GM18951 (cell line): ENCODE data around the gene KCNH6.

Source experiments
- POLR2A ChIP-seq: IDR thresholded peaks from 4 replicates; pipeline ENCODE4 v1.6.1; 2011; ENCODE audit warnings: mild to moderate bottlenecking; ENCODE audit not compliant: insufficient read length, insufficient read depth; ENCODE audit errors: extremely low read depth
- in situ Hi-C: fragments of 300-500 bp; cut with MboI; formaldehyde crosslinking; loops from one replicate; pipeline ENCODE4 v1.12.0; 2022; ENCODE audit warnings: low sequenced_read_pairs, mixed read lengths, inconsistent platforms; ENCODE audit not compliant: unreplicated experiment

KCNH6 gene

DNA sequence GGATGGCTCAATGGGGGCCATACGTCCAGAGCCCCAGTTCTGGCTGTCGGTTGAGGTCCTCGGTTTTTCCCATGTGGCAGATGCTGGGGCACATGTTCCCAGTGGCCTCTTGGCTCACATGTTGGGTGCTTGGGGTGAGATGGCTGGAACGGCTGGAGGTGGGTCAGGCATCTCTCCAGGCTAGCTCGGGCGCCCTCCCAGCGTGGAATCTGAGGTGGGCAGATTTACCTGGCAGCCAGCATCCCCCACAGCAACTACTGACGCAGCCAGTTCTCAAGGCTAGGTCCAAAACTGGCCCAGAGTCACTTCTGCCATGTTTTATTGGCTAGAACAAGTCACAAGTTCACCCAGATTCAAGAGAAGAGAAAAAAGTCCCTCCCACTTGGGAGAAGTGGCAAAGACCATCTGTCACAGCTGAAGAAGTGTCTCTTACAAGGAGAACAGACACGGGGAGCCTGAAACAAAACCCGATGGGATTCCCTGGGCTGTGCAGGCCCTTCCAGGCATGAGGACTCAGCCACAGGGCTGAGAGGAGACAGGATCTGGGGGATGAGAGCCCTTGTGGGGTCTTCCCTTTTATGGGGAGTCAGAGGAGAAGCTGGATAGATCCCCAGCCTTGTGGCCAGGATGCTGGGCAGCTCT is 31.1 kb upstream of the KCNH6 start:
- TF ChIP-seq POLR2A: no peak
- in situ Hi-C loops: no loop called here

DNA sequence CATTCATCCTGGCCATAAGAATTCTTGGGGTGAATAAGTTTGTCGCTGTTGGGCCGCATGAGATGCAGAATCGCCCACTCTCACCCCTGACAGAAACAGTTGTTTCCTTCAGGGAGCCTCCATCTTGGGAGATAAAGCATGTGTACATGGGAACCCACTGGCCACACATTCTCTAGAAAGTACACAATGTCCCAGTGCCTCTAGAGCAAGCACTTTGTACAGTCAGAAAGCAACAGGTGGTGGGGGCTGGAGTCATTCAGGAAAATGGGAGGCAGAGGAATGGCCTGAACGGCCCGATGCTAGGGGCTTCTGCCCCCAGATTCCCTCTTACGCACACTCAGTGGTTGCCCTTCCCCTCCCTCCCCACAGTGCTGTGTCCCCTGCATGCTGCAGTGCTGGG is 30.2 kb upstream of the KCNH6 start:
- in situ Hi-C loops: no loop called here

DNA sequence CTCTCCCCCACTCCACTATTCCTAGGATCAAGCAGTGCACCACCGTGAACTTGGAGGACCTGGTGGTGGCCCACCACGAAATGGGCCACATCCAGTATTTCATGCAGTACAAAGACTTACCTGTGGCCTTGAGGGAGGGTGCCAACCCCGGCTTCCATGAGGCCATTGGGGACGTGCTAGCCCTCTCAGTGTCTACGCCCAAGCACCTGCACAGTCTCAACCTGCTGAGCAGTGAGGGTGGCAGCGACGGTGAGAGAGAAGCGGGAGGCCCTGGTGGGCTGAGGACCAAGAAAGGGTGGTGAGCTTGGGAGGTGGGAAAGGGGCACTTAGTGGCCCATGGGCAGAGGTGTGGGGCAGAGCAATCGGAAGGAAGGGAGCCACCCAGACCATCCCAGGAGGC is 29.7 kb upstream of the KCNH6 start:
- in situ Hi-C loops: no loop called here

More for the DNA sequence above, 30.2 kb upstream of the KCNH6 start:
- TF ChIP-seq POLR2A: no peak

DNA sequence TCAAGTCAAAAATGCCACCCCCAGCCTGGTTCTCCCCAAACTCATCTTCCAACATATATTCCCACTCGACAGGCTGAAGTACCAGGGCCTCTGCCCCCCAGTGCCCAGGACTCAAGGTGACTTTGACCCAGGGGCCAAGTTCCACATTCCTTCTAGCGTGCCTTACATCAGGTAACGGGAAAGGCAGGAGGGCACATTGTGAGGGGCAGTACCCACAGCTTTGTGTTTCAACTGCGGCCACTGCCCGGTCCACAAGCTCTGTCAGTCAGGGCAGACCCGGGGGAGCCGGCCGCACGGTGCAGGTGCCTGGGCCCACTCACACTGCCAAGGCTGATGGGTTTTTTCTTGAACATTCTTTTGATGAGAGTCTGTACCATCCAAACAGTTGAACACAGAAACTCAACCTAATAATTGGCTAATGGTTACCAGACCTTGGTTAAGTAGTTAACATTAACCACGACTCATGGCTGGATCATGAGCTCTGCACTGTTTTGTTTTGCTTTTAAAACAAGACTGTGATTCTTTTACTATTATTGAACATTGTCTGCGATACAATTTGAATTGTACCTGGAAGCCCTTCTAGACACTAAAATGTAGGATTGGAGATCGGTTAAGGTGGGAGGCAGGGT is 28.7 kb upstream of the KCNH6 start:
- no peak for TF ChIP-seq POLR2A
- in situ Hi-C loops: no loop called here

More for the DNA sequence above, 29.7 kb upstream of the KCNH6 start:
- TF ChIP-seq POLR2A: no peak

DNA sequence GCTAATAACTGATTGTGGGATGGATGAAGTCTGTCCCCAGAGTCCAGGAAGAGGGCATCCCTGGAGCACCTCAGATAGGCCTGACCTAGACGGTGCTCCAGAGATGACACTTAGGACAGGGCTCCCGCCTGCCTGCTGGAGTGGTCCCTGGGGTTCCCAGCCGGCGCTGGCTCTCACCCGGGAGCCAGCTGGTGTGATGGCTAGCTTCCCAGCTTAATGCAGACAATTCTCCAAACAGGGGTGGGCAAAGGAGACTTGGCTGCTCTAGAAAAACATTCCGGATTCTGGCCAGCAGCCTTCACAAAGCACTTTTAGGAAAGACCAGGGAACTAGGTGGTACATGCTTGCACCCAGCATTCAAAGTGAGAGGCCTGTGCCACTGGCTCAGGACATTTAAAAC is 27.7 kb upstream of the KCNH6 start:
- in situ Hi-C loops: no loop called here
- no peak for TF ChIP-seq POLR2A

DNA sequence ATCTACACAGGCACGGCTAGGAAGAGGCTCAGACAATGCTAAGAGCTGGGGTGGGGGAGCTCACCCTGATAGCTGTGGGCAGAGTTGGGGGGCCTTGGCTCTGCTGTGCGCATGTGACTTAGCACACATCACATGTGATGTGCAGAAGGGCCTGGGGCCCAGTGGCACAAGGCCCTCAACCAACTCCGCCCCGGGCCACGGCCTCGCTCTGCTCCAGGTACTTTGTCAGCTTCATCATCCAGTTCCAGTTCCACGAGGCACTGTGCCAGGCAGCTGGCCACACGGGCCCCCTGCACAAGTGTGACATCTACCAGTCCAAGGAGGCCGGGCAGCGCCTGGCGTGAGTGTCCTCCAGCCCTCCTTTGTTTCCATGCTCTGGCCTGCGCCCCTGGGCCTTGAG is 27.0 kb upstream of the KCNH6 start:
- no peak for TF ChIP-seq POLR2A
- in situ Hi-C loops: no loop called here

DNA sequence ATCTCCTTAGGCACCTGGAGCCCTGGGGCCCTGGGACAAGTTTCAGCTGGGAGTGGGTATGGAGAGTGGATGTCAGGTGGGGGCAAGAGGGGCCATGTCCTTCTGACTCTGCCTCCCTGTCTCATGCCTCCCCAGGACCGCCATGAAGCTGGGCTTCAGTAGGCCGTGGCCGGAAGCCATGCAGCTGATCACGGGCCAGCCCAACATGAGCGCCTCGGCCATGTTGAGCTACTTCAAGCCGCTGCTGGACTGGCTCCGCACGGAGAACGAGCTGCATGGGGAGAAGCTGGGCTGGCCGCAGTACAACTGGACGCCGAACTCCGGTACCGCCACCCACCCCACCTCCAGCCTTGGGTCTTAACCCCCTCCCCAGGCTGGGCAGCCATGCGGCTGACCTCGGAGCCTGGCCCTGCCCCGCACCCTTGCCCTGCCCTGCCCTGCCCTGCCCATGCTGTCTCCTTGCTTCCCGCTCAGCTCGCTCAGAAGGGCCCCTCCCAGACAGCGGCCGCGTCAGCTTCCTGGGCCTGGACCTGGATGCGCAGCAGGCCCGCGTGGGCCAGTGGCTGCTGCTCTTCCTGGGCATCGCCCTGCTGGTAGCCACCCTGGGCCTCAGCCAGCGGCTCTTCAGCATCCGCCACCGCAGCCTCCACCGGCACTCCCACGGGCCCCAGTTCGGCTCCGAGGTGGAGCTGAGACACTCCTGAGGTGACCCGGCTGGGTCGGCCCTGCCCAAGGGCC is 26.3 kb upstream of the KCNH6 start:
- no peak for TF ChIP-seq POLR2A
- in situ Hi-C loops: no loop called here

DNA sequence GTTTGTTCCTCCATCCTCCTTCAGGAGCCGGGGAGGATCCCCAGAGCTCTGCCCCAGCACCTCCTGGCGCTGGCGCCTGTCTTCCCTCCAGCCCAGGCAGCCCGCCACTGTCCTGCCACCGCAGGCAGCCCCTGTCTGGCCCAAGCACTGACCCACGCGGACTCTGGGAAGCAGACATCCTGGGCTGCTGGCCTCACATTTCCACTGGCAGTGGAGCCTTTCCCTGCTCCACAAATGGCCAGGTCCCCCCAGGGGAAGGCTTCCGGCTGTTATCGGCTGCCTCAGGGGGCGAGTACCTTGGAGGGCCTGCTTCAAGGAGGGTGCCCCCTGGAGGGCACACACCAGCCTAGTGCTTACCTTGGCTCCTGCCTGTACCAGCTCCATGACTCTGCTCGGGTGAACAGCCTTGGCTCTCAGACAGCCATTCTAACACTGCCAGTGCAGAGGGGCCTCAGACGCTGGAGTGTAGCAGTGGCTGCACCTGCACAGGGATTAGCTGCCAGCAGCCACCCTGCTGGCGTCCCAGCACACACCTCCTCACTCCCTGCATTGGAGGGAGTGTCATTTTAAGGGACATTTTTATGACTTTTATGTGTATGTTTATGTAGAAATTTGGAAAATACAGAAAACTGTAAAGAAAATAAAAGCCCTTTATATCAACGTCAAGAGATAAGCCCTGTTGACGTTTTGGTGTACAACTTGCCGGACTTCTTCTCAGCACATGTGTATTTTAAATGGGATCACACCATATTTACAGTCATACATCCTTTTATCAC is 25.3 kb upstream of the KCNH6 start:
- in situ Hi-C loops: no loop called here
- no peak for TF ChIP-seq POLR2A

DNA sequence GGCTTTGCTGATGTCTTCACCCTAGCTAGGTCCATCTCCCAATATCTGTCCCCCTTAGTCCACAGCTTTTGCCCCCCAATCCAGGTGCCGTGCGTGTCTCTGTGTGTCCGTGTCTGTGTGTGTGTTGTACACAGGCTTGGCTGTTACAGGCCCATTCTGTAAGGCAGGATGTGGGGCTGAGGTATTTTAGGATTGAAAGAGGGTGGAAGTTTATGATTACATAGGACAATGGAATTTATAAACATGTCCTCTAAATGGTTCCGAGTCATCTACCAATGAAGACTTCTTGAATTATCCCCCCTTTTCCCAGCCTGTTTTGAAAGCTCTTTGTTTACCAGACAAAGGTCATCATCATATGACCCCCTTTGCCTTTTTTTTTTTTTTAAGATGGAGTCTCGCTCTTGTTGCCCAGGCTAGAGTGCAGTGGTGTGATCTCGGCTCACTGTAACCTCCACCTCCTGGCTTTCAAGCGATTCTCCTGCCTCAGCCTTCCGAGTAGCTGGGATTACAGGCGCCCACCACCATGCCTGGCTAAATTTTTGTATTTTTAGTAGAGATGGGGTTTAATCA is 24.4 kb upstream of the KCNH6 start:
- no peak for TF ChIP-seq POLR2A
- in situ Hi-C loops: no loop called here

DNA sequence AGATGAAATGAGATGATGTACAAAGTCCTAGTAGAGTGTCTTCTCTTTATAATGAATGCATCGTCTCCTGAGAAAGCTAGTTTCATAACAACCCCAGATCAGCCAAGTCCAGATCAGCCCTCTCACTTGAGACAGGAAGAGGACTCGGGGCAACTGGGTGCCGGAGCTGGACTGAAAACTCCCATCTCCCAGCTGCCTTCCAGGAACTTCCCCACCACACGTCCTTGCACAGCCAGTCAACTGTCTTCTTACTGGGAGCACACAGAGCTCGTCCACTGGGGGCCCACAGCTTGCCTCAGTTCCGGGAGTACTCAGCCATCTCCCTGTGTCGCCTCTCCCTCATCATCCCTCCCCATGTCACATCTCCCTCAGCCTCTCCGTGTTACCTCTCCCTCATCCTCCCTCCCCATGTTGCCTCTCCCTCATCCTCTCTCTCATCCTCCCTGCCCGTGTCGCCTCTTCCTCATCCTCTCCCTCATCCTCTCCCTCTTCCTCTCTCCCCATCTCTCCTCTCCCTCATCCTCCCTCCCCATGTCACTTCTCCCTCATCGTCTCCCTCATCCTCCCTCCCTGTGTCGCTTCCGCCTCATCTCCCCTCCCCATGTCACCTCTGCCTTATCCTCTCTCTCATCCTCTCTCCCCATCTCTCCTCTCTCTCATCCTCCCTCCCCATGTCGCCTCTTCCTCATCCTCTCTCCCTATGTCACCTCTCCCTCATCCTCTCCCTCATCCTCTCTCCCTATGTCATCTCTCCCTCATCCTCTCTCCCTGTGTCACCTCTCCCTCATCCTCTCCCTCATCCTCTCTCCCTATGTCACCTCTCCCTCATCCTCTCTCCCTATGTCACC is 22.4 kb upstream of the KCNH6 start:
- no peak for TF ChIP-seq POLR2A
- in situ Hi-C loops: no loop called here

DNA sequence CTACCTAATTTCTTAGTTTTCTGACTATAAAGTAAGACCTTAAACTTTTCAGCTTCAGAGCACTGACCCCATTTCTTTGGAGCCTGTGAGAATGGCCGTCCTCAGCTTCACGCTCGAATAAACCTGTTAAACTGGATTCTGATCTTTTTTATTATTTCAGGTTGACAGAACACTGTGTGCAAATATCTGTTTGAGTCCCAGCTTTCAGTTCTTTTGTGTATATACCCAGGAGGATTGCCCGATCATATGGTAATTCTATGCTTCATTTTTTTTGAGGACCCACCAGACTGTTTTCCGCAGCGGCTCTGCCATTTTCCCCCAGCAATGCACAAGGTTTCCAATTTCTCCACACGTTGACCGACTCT is 19.8 kb upstream of the KCNH6 start:
- no peak for TF ChIP-seq POLR2A
- in situ Hi-C loops: no loop called here

DNA sequence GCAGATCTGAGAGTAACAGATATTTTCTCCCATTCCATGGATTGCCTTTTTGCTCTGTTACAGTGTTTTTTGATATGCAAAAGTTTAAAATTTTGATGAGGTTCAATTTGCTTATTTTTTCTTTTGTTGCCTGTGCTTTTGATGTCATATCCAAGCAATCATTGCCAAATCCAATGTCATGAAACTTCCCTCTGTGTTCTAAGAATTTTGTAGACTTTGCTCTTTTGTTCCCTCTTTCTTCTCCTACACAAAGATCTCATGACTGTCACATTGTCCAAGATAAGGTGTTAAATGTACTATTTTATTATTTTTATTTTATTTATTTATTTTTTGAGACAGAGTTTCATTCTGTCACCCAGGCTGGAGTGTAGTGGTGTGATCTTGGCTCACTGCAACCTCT is 18.9 kb upstream of the KCNH6 start:
- in situ Hi-C loops: no loop called here
- TF ChIP-seq POLR2A: no peak
